C4-2B (cell line): ENCODE measurements around the gene KAZALD1.
"Not testable (repeated sequence)": the region's sequence is repeated elsewhere in the genome, so short reads cannot be mapped to it uniquely, and the experiment has no call there.

Source experiments
- ZFX ChIP-seq: fragments of 450-650 bp; IDR thresholded peaks from 2 replicates; pipeline ENCODE4 v1.6.1; 2017
- TF ChIP-seq, protein P1 (sequence below): fragments of 450-650 bp; conservative IDR thresholded peaks from 2 replicates; pipeline ENCODE4 v1.5.1; 2017; ENCODE audit warnings: mild to moderate bottlenecking

DNA sequence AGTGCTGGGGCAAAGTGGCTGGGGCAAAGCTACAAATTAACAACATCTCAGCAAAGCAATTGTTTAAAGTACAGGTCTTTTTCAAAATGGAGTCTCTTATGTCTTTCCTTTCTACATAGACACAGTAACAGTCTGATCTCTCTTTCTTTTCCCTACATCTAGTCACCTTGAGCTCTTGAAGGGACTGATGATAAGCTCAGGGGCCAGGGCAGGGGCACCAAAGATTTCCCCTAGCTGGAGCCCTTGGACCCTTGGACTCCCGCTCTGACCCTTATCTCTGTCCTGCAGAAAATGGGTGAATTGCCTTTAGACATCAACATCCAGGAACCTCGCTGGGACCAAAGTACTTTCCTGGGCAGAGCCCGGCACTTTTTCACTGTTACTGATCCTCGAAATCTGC lies 27.4 kb upstream of the KAZALD1 start:
- not testable (repeated sequence) for TF ChIP-seq ZFX
- TF ChIP-seq, protein P1, sequence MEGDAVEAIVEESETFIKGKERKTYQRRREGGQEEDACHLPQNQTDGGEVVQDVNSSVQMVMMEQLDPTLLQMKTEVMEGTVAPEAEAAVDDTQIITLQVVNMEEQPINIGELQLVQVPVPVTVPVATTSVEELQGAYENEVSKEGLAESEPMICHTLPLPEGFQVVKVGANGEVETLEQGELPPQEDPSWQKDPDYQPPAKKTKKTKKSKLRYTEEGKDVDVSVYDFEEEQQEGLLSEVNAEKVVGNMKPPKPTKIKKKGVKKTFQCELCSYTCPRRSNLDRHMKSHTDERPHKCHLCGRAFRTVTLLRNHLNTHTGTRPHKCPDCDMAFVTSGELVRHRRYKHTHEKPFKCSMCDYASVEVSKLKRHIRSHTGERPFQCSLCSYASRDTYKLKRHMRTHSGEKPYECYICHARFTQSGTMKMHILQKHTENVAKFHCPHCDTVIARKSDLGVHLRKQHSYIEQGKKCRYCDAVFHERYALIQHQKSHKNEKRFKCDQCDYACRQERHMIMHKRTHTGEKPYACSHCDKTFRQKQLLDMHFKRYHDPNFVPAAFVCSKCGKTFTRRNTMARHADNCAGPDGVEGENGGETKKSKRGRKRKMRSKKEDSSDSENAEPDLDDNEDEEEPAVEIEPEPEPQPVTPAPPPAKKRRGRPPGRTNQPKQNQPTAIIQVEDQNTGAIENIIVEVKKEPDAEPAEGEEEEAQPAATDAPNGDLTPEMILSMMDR = not testable (repeated sequence)
